NCI-H345 treated with DMSO at 0.1 percent for 48 hours (cell line): ENCODE data around the gene DCTN5.

Source experiments
- DNase-seq: peaks from one replicate; lab custom pipeline; 2025; ENCODE audit not compliant: unreplicated experiment; lab: John Stamatoyannopoulos, UW

Gene DCTN5

GRCh38 chr16:23726710-23727109, 85.4 kb downstream of the DCTN5 start:
- DNase-seq, result no peak
